Nucleus accumbens (tissue), 56 donors: Measurements from ENCODE around the gene KRT6B.
"Not testable (repeated sequence)": the region's sequence is repeated elsewhere in the genome, so short reads cannot be mapped to it uniquely, and the experiment has no call there.

Source experiments
- DNase-seq, 56 donors: peaks; one replicate each; lab custom pipeline; 2025; lab: John Stamatoyannopoulos, UW

The KRT6B gene

DNA sequence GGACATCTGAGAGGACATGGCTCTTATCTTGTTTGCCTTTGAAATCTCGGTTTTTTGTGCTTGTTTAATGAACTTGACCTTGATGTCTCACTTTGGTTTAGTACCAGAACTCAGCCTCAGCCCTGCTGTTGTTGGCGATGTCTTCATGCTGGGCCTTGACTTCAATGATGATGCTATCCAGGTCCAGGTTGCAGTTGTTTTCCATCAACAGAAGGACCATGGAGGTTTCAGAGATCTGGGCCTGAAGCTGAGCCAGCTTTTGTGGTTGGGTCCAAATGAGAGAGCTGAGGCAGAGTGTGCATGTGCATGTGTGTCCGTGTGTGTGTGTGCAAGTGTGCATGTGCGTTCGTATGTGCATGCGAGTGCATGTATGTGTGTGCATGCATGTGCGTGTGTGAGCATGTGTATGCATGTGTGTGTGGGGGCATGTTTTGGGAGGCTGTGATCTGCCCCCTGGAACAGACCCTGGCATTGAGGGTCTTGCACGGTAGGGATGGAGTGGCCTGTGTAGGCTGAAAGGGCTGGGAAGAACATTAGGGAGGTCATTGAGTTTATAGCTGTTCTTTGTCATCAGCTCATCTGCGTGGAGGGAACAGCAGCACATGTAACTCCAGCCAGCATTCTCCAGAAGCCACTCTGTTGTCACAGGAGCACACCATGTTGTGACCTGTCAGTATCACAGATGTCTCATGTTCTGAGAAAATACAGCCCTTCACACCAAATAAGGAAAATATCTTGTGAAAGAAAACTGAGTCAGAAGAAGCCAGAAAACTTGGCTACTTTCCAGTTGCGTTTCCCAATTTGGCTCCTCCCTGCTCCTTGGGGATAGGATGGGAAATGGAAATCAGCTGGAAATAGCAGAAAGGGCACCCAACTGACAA lies 35.8 kb downstream of the KRT6B start:
- no peak for DNase-seq

- no peak for DNase-seq
Observed at GRCh38 chr12:52414936-52415335, 37.0 kb downstream of the KRT6B start.

- no peak for DNase-seq
Observed at GRCh38 chr12:52413782-52414345, 38.1 kb downstream of the KRT6B start.

DNA sequence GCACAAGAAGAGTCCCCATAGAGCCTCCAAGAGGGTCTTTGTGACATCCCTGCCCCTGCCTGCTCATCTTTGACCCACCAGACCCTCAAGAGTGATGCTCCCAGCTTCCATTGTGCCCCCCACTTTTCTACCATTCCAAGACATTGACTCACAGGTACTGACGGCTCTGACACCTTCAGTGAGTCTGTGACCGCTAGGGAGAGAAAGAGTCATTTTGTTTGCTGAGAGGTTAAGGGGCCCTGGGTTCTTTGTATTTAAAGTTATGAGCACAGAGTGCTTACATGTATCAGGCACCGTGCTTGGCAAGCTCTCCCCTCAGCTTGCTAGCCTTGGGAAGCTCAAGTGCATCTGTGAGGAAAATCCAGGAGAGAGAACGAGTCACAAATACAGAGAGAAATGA lies 38.7 kb downstream of the KRT6B start:
- DNase-seq: no peak

GRCh38 chr12:52411815-52412214 lies 40.1 kb downstream of the KRT6B start:
- DNase-seq: no peak

DNA sequence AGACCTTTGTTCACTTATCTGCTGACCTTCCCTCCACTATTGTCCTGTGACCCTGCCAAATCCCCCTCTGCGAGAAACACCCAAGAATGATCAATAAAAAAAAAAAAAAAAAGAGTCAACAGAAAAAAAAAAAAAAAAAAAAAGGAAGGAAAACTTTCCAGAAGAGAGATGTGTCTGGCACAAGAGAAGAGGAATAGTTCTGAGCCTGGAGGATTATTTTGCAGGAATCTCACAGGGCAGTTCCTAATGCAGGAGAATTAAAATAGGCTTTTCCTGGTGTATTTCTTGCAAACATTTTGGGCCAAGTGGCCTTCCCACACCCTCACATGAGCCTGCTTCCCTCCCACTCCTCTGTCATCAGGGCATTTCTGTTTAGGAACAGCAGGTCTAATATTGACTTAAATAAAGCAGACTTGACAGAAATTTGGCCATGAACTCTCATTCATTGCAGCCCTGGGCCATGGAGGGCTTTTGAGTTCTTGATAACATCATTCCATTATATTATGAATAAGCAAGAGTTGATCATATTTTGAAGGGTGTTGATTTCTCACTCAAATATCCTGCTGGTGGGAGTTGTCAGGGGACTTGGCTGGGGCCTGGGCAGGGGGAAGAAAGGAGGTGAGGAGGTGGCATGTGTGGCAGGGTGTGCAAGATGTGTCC lies 41.2 kb downstream of the KRT6B start:
- DNase-seq: not testable (repeated sequence)

DNA sequence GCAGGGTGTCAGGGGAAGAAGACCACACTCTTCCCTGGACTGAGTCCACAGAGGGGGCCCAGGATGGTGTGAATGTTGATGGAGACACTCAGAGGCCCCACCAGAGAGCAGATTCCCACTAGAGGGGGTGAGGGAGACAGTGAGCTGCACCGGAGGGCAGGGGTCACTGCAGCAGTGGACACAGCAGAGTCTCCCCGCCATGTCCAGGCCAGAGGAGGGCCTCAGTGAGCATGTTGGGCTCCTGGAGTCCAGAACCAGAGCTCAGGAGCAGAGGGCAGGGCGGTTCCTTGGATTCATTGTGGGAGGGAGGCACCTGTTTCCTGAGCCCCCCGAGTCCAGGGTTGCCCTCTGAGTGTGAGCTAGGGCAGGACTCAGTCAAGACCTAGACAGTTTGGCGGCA lies 44.0 kb downstream of the KRT6B start:
- no peak for DNase-seq

DNA sequence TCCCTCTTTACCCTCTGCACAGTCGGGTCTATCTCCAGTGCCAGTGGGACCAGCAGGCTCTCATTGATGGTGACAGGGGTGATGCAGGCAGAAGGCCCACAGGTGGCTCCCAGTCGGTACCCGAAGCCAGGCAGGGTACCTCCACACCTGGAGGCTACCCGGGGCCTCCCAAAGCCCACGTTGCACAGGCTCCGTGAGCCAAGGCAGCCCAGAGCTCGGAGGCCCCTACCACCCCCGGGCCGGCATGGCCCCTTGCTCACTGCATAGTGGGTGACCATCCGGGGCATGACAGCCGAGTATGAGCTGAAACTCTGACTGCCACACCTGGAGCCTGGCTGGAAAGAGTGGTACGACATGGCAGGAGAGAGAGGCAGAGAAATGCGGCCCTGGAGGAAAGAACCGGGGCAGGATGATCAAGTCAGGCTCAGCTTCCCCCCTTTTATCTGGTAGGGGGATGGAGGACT lies 46.0 kb downstream of the KRT6B start, which contains the start of gene KRT82:
Gene KRT82, minus strand, starts transcription at position 414 of the 464 bp plus-strand sequence. Its CDS starts 58 bp downstream, at position 356.
- DNase-seq: no peak

DNA sequence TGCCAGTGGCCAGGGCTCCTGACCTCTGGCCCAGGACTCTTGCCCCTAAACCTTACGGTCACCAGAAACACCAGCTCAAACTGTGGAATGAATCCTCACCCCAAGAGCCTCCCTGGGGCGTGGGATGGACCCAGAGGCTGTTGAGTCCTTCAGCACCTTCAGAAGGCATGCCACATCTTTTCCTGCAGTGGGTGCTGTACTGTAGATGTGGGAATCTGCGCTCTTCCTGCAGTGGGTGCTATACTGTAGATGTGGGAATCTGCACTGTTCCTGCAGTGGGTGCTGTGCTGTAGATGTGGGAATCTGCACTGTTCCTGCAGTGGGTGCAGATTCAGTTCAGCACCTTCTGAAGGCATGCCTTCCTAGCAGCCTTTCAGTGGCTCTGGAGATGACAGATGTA lies 47.0 kb downstream of the KRT6B start:
- DNase-seq: no peak

DNA sequence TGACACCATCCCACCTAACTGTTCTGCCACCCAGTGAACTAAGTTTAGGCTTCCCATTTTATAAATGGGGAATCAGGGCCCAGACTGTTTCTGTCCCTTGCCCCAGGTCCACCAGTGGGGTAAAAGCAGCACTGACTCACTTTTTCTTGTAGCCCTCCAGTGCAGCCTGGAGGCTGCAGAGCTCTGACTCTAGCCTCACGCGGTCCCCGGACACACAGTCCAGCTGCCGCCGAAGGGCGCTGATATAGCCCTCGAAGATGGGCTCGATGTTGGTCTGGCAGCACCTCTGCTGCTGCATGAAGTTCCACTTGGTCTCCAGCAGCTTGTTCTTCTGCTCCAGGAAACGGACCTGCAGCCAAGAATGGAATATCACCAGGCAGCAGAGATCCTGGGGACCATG lies 48.4 kb downstream of the KRT6B start:
- DNase-seq: no peak

DNA sequence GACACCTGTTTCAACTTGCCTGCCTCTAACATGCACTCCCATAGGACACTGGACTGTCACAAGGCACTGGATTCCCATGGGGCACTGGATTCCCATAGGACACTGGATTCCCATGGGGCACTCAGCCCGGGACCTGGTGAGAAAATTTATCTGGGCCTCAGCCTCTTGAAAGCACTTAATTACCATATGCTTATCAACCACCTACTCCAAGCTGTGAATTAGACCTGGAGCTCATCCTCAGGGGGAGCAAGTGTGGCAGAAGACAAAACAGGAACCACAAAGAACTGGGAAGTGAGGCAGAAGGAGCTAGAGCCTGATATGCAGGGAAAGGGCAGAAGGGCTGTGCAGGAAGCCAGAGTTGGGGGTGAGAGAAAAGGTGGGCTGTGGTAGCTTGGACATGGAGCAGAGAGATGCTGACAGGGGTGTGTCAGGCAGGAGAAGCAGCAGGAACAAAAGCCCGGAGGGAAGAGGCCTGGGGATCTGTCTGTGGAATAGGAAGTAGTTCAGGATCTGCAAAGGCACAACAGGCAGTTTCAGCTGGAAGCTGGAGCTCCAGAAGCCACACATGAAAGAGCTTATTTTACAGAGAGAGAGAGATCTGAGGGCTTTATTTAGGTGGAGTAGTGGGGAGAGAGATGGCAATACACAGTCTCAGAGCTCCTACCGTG lies 48.9 kb downstream of the KRT6B start:
- DNase-seq: no peak

GRCh38 chr12:52402377-52402776 lies 49.6 kb downstream of the KRT6B start:
- DNase-seq: no peak

DNA sequence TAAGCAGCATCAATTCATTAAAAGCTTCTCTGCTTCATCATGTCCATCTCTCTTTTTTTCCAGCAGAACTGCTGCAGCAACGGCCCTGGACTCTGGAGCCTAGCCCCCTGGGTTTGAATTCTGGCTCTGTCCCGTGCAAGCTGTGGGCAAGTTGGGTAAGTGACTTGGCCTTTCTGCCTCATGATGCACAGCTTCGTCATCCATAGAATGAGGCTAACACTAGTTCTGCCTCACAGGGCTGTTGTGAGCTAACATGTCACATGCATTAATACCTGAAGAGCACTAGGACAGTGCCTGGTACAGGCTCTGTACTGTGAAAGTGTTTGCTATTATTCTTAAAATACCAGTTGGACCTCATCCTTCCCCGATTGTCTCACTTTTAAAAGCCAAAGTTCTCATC lies 50.0 kb downstream of the KRT6B start:
- no peak for DNase-seq

DNA sequence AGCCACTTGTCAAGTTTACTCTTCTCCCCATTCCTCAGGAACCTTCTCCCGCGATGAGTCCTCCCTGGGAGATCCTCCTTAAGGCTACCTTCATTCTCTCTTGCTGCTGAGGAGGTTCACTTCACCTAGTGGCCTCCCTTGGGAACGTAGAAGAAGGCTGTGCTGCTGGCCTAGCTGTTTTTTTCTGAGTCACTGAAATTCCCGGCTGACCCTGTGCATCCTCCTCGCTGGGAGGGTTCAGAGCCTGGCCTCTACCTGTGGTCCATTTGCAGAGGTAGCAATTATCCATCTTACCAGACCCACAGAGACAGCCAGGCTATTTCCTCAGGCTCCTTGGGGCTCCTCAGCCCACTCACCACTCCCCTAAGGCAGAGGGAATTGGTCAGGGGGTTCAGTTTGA lies 50.4 kb downstream of the KRT6B start:
- no peak for DNase-seq

DNA sequence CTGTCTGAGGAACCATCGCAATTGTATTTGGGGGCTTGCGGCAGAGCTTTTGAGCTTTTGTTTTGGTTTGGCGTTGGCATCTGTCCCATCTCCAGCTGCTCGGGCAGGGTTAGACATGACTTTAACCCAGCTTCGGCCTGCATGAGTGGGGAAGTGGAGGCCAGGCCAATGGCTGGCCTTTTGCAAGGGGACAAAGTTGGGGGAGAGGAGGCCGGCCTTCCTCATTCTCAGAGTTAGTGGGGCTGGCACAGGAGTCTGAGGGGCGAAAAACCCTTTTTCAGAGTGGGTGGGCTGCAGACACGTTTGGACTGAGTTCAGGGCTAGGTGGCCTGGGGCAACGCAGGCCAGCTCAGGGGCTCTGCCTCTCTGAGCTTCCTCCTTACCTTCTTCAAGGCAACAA lies 51.0 kb downstream of the KRT6B start:
- DNase-seq: no peak

DNA sequence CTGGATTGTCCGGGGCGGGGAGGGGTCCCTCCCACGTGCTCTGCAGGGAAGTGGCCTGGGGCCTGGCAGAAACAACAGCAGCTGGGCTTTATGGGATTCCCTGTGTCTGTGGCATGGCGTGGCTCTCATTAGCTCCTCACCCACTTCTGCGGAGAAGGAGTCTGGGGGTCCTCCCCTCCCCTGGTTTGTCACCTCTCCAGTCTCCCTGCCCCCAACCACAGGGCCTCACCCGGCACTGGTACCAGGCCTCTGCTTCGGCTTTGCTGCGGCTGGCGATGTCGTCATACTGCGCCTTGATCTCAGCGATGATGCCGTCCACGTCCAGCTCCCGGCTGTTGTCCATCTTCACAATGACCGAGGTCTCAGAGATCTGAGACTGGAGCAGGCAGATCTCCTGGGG lies 52.2 kb downstream of the KRT6B start:
- DNase-seq: no peak

- DNase-seq: no peak
Observed at GRCh38 chr12:52398176-52398575, 53.8 kb downstream of the KRT6B start.

GRCh38 chr12:52396656-52397055 lies 55.3 kb downstream of the KRT6B start:
- DNase-seq: no peak
